ENCODE results near the gene FGF1.

GRCh38 chr5:142715291-142715690 lies 29.4 kb upstream of the FGF1 start:
- TF ChIP-seq CTCF (IDR thresholded peaks at IDR 0.05) = no peak
- no peak for TF ChIP-seq POLR2A (IDR thresholded peaks at IDR 0.05)
